ENCODE data around the gene RASA1. TPM values are rescaled to one million over a fixed set of nuclear protein-coding genes. Genes with fewer than 3 reads are reported as not detected.

RASA1 gene
- total RNA-seq, 1 experiment from 2014 or later, result 23.9 TPM

- H3K9me2 ChIP-seq (ENCODE audit: insufficient read depth), result no peaks in the 10 kb centered on the region
- no peaks in the 10 kb centered on the region for H3K79me2 ChIP-seq (ENCODE audit: insufficient read depth, low read length)
- intact Hi-C loops (cut with micrococcal nuclease), result no loop called here
- no peaks in the 10 kb centered on the region for H3K4me1 ChIP-seq (ENCODE audit: control insufficient read depth in 1 of 2, insufficient read depth in 2 of 2, low read length in 2 of 2)
- H3K36me3 ChIP-seq (ENCODE audit: control insufficient read depth in 1 of 2, insufficient read depth in 2 of 2, low read length in 2 of 2), result no peaks in the 10 kb centered on the region
- DNase-seq (ENCODE audit: low read depth, low spot score) (no peak), ATAC-seq (no peak)
- POLR2A ChIA-PET, result no interaction called here
- no TSS peak for BruUV-seq (replicated peaks)
- H3K4me3 ChIP-seq (replicated peaks in 1 of 2; ENCODE audit: low read depth in 1 of 2, low read length in 2 of 2), result no peak overlapping the region
- H3K4me2 ChIP-seq (ENCODE audit: low read length), result no peak overlapping the region
- H3K9me3 ChIP-seq (ENCODE audit: control insufficient read depth in 1 of 2, insufficient read depth in 1 of 2, low read depth in 1 of 2, low read length in 2 of 2), result no peaks in the 10 kb centered on the region
- H3K27me3 ChIP-seq (ENCODE audit: insufficient read depth, low read length), result no peaks in the 10 kb centered on the region
- CTCF ChIA-PET, result no interaction called here
- TF ChIP-seq EZH2 (IDR thresholded peaks at IDR 0.05) (no peak), SIN3A (IDR thresholded peaks at IDR 0.05; ENCODE audit: low read depth) (no peak), CBX3 (IDR thresholded peaks at IDR 0.05; ENCODE audit: low read depth) (no peak), REST (IDR thresholded peaks at IDR 0.05; ENCODE audit: low read depth) (no peak), EZH2phosphoT487 (IDR thresholded peaks at IDR 0.05; ENCODE audit: borderline replicate concordance) (no peak), ZBTB33 (IDR thresholded peaks at IDR 0.05; ENCODE audit: extremely low read depth, insufficient replicate concordance, low read length) (no peak), JUND (IDR thresholded peaks at IDR 0.05) (no peak), RAD21 (IDR thresholded peaks at IDR 0.05; ENCODE audit: low read depth) (no peak), SP1 (IDR thresholded peaks at IDR 0.05; ENCODE audit: low read depth) (no peak), ZFX (IDR thresholded peaks at IDR 0.05) (no peak), EGR1 (IDR thresholded peaks at IDR 0.05; ENCODE audit: low read depth) (no peak), CEBPB (IDR thresholded peaks at IDR 0.05; ENCODE audit: low read depth) (no peak), YY1 (IDR thresholded peaks at IDR 0.05; ENCODE audit: extremely low read depth, insufficient replicate concordance, low read depth, low read length) (no peak), MAX (IDR thresholded peaks at IDR 0.05) (no peak), SRF (IDR thresholded peaks at IDR 0.05; ENCODE audit: low read depth) (no peak)
- H3K27ac ChIP-seq (ENCODE audit: low read depth, low read length), result no peak overlapping the region
- RAD21 ChIA-PET (ENCODE audit: low non-redundant PET in 1 of 2, low total read pairs in 2 of 2, uncharacterized antibody in 2 of 2, unreplicated experiment in 2 of 2), result no interaction called here
- no peak overlapping the region for H2AFZ ChIP-seq (ENCODE audit: low read depth, low read length, poor library complexity, severe bottlenecking)
- H4K20me1 ChIP-seq (ENCODE audit: insufficient read depth), result no peaks in the 10 kb centered on the region
- no peak overlapping the region for H3K9ac ChIP-seq (ENCODE audit: low read length)
Observed at GRCh38 chr5:87433945-87434344, 166.3 kb downstream of the RASA1 start.

Measured in HCT116 (cell line).